Neural cell (in vitro differentiated cells): ENCODE data around the gene WDR37. TPM values are rescaled to one million over a fixed set of nuclear protein-coding genes. Genes with fewer than 3 reads are reported as not detected.

ENCODE experiments used
- H2AFZ ChIP-seq: fragments of 200-600, 300-800 bp; sonication (generic), shearing (Covaris generic); 2 replicates; pipeline ENCODE4 v1.6.0; 2014; ENCODE audit warnings: low read depth, mild to moderate bottlenecking, antibody characterized with exemption, low read length, moderate library complexity
- H3F3A ChIP-seq: fragments of 200-600 bp; shearing (Covaris generic); 2 replicates; pipeline ENCODE4 v1.6.1; 2016; ENCODE audit warnings: mild to moderate bottlenecking, moderate library complexity, mixed read lengths, antibody characterized with exemption, low read length; ENCODE audit not compliant: insufficient read depth, poor library complexity, severe bottlenecking
- H3K27ac ChIP-seq: fragments of 200-600, 300-800 bp; sonication (generic), shearing (Covaris generic); 2 replicates; pipeline ENCODE4 v1.5.1; 2014; ENCODE audit warnings: mild to moderate bottlenecking, low read length, moderate library complexity
- H3K27me3 ChIP-seq: fragments of 300-800, 200-600 bp; sonication (generic), shearing (Covaris generic); 2 replicates; pipeline ENCODE4 v1.6.0; 2014; ENCODE audit warnings: mild to moderate bottlenecking, low read depth, low read length, moderate library complexity; ENCODE audit not compliant: insufficient read depth
- H3K36me3 ChIP-seq: fragments of 300-800, 200-600 bp; sonication (generic), shearing (Covaris generic); 2 replicates; pipeline ENCODE4 v1.5.1; 2014; ENCODE audit warnings: mild to moderate bottlenecking, antibody characterized with exemption, low read length, moderate library complexity; ENCODE audit not compliant: insufficient read depth
- H3K4me2 ChIP-seq: fragments of 300-800, 200-600 bp; sonication (generic), shearing (Covaris generic); 2 replicates; pipeline ENCODE4 v1.6.0; 2014; ENCODE audit warnings: mild to moderate bottlenecking, low read length
- H3K4me3 ChIP-seq: fragments of 300-800, 200-600 bp; sonication (generic), shearing (Covaris generic); 2 replicates; pipeline ENCODE4 v1.5.1; 2014; ENCODE audit warnings: mild to moderate bottlenecking, low read length, moderate library complexity
- H3K79me2 ChIP-seq: fragments of 200-600 bp; shearing (Covaris generic); replicated peaks from 2 replicates; pipeline ENCODE4 v1.6.0; 2014; ENCODE audit warnings: mild to moderate bottlenecking, low read length, moderate library complexity; ENCODE audit not compliant: insufficient read depth
- H3K9ac ChIP-seq: fragments of 300-800, 200-600 bp; sonication (generic), shearing (Covaris generic); 2 replicates; pipeline ENCODE4 v1.6.1; 2016; ENCODE audit warnings: mild to moderate bottlenecking, low read length, mixed read lengths
- H3K9me2 ChIP-seq: fragments of 200-600 bp; shearing (Covaris generic); 2 replicates; pipeline ENCODE4 v1.6.1; 2016; ENCODE audit warnings: mild to moderate bottlenecking, low read length, mixed read lengths; ENCODE audit not compliant: insufficient read depth
- H3K9me3 ChIP-seq: fragments of 200-600, 300-800 bp; sonication (generic), shearing (Covaris generic); 2 replicates; pipeline ENCODE4 v1.6.1; 2016; ENCODE audit warnings: mild to moderate bottlenecking, mixed run types, low read length, moderate library complexity, mixed read lengths
- H4K20me1 ChIP-seq: fragments of 200-600 bp; shearing (Covaris generic); 2 replicates; pipeline ENCODE4 v1.6.1; 2016; ENCODE audit warnings: mild to moderate bottlenecking, mixed run types; ENCODE audit not compliant: insufficient read depth
- CTCF ChIP-seq: fragments of 450-650 bp; IDR thresholded peaks from 2 replicates; pipeline ENCODE4 v1.5.1; 2014; ENCODE audit warnings: antibody characterized with exemption, mild to moderate bottlenecking, moderate library complexity; ENCODE audit not compliant: poor library complexity, severe bottlenecking
- EP300 ChIP-seq: fragments of 450-650 bp; conservative IDR thresholded peaks from 2 replicates; pipeline ENCODE4 v1.6.1; 2014; ENCODE audit warnings: antibody characterized with exemption, mild to moderate bottlenecking, moderate library complexity; ENCODE audit not compliant: poor library complexity, severe bottlenecking
- EZH2 ChIP-seq: fragments of 200-600, 300-800 bp; shearing (Covaris generic), sonication (generic); IDR thresholded peaks from 2 replicates; pipeline ENCODE4 v1.6.1; 2014; ENCODE audit warnings: antibody characterized with exemption, low read length, borderline replicate concordance, mild to moderate bottlenecking; ENCODE audit not compliant: insufficient read depth, poor library complexity, severe bottlenecking
- MXI1 ChIP-seq: fragments of 450-650 bp; conservative IDR thresholded peaks from 2 replicates; pipeline ENCODE4 v1.6.1; 2014; ENCODE audit warnings: antibody characterized with exemption, mild to moderate bottlenecking; ENCODE audit not compliant: poor library complexity, severe bottlenecking
- POLR2AphosphoS5 ChIP-seq: IDR thresholded peaks from 2 replicates; pipeline ENCODE4 v1.6.1; 2012
- RAD21 ChIP-seq: fragments of 450-650 bp; conservative IDR thresholded peaks from 2 replicates; pipeline ENCODE4 v1.6.1; 2014; ENCODE audit warnings: antibody characterized with exemption, mild to moderate bottlenecking, moderate library complexity
- SMC3 ChIP-seq: fragments of 450-650 bp; conservative IDR thresholded peaks from 2 replicates; pipeline ENCODE4 v1.6.1; 2014; ENCODE audit warnings: antibody characterized with exemption, mild to moderate bottlenecking, moderate library complexity; ENCODE audit not compliant: poor library complexity
- TAF1 ChIP-seq: IDR thresholded peaks from 2 replicates; pipeline ENCODE4 v1.6.1; 2012; ENCODE audit warnings: low read depth
- polyA plus RNA-seq: library from polyadenylated mRNA; depleted of rRNA; stranded (reverse); fragments of >200 nt; gene quantifications from 2 replicates; pipeline ENCODE4 v1.2.3, GENCODE V29; 2014
- TF ChIP-seq, protein P1 (sequence below): IDR thresholded peaks from 2 replicates; pipeline ENCODE4 v1.6.1; 2012; ENCODE audit warnings: borderline replicate concordance

Gene WDR37
- polyA plus RNA-seq, 1 donor from 2014 or later = 32.3 TPM

GRCh38 chr10:1166828-1167275 is 110.7 kb downstream of the WDR37 start:
- H3K9ac ChIP-seq = no peak overlapping the region
- no peaks in the 10 kb centered on the region for H3K36me3 ChIP-seq
- no peaks in the 10 kb centered on the region for H3K9me3 ChIP-seq
- H3K27me3 ChIP-seq = no peaks in the 10 kb centered on the region
- H3K79me2 ChIP-seq = no peaks in the 10 kb centered on the region
- no peak for TF ChIP-seq EP300
- TF ChIP-seq POLR2AphosphoS5 = no peak
- no peak for TF ChIP-seq MXI1
- TF ChIP-seq TAF1 = no peak
- TF ChIP-seq EZH2 = no peak
- TF ChIP-seq RAD21 = no peak
- TF ChIP-seq, protein P1, sequence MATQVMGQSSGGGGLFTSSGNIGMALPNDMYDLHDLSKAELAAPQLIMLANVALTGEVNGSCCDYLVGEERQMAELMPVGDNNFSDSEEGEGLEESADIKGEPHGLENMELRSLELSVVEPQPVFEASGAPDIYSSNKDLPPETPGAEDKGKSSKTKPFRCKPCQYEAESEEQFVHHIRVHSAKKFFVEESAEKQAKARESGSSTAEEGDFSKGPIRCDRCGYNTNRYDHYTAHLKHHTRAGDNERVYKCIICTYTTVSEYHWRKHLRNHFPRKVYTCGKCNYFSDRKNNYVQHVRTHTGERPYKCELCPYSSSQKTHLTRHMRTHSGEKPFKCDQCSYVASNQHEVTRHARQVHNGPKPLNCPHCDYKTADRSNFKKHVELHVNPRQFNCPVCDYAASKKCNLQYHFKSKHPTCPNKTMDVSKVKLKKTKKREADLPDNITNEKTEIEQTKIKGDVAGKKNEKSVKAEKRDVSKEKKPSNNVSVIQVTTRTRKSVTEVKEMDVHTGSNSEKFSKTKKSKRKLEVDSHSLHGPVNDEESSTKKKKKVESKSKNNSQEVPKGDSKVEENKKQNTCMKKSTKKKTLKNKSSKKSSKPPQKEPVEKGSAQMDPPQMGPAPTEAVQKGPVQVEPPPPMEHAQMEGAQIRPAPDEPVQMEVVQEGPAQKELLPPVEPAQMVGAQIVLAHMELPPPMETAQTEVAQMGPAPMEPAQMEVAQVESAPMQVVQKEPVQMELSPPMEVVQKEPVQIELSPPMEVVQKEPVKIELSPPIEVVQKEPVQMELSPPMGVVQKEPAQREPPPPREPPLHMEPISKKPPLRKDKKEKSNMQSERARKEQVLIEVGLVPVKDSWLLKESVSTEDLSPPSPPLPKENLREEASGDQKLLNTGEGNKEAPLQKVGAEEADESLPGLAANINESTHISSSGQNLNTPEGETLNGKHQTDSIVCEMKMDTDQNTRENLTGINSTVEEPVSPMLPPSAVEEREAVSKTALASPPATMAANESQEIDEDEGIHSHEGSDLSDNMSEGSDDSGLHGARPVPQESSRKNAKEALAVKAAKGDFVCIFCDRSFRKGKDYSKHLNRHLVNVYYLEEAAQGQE = no peak
- TF ChIP-seq CTCF = no peak
- TF ChIP-seq SMC3 = no peak
- no peak overlapping the region for H3K4me2 ChIP-seq
- H3K9me2 ChIP-seq = no peaks in the 10 kb centered on the region
- no peaks in the 10 kb centered on the region for H4K20me1 ChIP-seq
- no peak overlapping the region for H3K27ac ChIP-seq
- no peak overlapping the region for H2AFZ ChIP-seq
- no peak overlapping the region for H3K4me3 ChIP-seq
- no peaks in the 10 kb centered on the region for H3F3A ChIP-seq

DNA sequence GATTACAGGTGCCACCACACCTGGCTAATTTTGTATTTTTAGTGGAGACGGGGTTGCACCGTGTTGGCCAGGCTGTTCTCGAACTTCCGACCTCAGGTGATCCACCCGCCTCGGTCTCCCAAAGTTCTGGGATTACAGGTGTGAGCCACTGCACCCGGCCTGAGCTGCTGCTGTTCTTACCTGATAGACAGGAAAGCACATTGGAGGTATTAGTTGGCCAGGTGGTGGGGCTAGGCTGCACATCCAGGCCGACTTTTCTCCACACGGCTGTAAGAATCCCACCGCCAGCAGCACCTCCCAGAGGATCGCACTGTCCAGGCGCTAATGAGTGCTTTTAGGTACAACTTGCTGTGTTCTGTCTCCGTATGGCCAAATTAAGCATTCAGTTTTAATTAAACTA is 112.6 kb downstream of the WDR37 start:
- Histone ChIP-seq H3F3A (no peaks in the 10 kb centered on the region), H3K9me2 (no peaks in the 10 kb centered on the region), H3K27ac (no peak overlapping the region), H3K79me2 (no peaks in the 10 kb centered on the region), H3K9ac (no peak overlapping the region), H3K9me3 (no peaks in the 10 kb centered on the region), H4K20me1 (no peaks in the 10 kb centered on the region), H3K4me2 (no peak overlapping the region), H3K27me3 (no peaks in the 10 kb centered on the region), H3K36me3 (no peaks in the 10 kb centered on the region), H2AFZ (no peak overlapping the region), H3K4me3 (no peak overlapping the region)
- TF ChIP-seq POLR2AphosphoS5 (no peak), EP300 (no peak), MXI1 (no peak)
- TF ChIP-seq, protein P1 = no peak
